ENCODE results near the gene NRG3. TPM values are rescaled to one million over a fixed set of nuclear protein-coding genes. Genes with fewer than 3 reads are reported as not detected.

The NRG3 gene
- total RNA-seq, 2 donors from 2014 or later, result 1.7 to 2.3 TPM

DNA sequence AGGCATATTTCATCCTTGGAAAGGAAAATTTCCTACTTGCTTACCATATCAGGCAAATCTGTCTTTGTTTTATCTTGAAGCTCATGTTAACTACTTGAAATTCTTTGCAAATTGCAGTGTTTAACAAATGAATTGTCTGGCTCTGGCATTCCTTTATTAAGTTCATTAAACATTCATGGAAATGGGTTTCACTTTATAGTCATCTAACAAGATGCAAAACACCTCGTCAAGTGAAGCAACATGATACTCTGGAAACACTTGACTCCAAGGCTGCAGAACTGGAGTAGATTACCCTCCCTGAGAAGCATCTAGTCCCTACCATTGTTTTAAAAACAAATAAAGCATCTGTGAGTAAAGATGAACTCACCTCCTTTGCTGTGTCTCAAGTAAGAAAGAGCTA lies 1086.9 kb downstream of the NRG3 start:
- H3K4me3 Mint-ChIP-seq, result no peak overlapping the region
- no peaks in the 10 kb centered on the region for H3K9me3 ChIP-seq (ENCODE audit: control insufficient read depth, low read length)
- no peak overlapping the region for H3K27ac ChIP-seq (ENCODE audit: low read depth, low read length)

DNA sequence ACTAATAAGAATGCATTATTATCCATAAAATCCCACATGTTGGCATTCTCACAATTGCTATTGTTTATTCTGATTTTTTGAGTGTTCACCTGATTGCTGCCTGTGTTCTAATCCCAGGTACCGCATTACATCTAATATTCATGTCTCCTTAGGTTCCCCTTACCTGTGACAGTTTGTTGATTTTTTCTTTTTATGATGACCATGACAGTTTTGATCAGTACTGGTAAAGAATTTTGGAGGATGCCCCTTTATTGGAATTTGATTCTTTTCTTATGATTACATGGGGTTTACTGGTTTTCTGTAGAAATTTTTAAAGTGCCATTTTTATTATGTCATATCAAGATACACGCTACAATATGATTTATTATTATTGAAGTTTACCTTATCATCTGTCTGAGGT lies 1091.1 kb downstream of the NRG3 start:
- Mint-ChIP-seq H3K9me3 (no peaks in the 10 kb centered on the region), H3K4me3 (no peak overlapping the region), H3K4me1 (peaks cover 27% of the 10 kb centered on the region), H3K27me3 (ENCODE audit: insufficient read depth) (no peaks in the 10 kb centered on the region), H3K27ac (no peak overlapping the region), H3K36me3 (ENCODE audit: low read depth) (no peaks in the 10 kb centered on the region)
- Histone ChIP-seq H3K4me3 (ENCODE audit: low read length) (no peak overlapping the region), H3K9ac (ENCODE audit: extremely low read depth, low read length, poor library complexity, severe bottlenecking) (no peak overlapping the region), H3K27me3 (ENCODE audit: control insufficient read depth, insufficient read depth, low read length, poor library complexity, severe bottlenecking) (no peaks in the 10 kb centered on the region), H3K36me3 (ENCODE audit: control insufficient read depth, insufficient read depth, low read length) (no peaks in the 10 kb centered on the region), H3K27ac (ENCODE audit: low read depth, low read length) (no peak overlapping the region), H3K4me1 (ENCODE audit: control insufficient read depth, insufficient read depth, low read length) (peaks cover 7% of the 10 kb centered on the region), H3K9me3 (ENCODE audit: control insufficient read depth, low read length) (no peaks in the 10 kb centered on the region)
- no peak for DNase-seq
- 100% methylated on average over 1 of the region's 2 CpGs; no CpG with 5 or more reads in 1 of the 2 experiments for WGBS, 2 experiments (ENCODE audit: insufficient coverage in 1 of 2, insufficient read length in 1 of 2)
- TF ChIP-seq, protein P1, sequence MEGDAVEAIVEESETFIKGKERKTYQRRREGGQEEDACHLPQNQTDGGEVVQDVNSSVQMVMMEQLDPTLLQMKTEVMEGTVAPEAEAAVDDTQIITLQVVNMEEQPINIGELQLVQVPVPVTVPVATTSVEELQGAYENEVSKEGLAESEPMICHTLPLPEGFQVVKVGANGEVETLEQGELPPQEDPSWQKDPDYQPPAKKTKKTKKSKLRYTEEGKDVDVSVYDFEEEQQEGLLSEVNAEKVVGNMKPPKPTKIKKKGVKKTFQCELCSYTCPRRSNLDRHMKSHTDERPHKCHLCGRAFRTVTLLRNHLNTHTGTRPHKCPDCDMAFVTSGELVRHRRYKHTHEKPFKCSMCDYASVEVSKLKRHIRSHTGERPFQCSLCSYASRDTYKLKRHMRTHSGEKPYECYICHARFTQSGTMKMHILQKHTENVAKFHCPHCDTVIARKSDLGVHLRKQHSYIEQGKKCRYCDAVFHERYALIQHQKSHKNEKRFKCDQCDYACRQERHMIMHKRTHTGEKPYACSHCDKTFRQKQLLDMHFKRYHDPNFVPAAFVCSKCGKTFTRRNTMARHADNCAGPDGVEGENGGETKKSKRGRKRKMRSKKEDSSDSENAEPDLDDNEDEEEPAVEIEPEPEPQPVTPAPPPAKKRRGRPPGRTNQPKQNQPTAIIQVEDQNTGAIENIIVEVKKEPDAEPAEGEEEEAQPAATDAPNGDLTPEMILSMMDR (conservative IDR thresholded peaks at IDR 0.05), result no peak

More for the DNA sequence above, 1086.9 kb downstream of the NRG3 start:
- WGBS, 2 experiments (ENCODE audit: insufficient coverage in 1 of 2, insufficient read length in 1 of 2), result 46% methylated on average over 1 of the region's 1 CpG; no CpG with 5 or more reads in 1 of the 2 experiments
- Histone ChIP-seq H3K4me3 (ENCODE audit: low read length) (no peak overlapping the region), H3K4me1 (ENCODE audit: control insufficient read depth, insufficient read depth, low read length) (peaks cover 13% of the 10 kb centered on the region), H3K27me3 (ENCODE audit: control insufficient read depth, insufficient read depth, low read length, poor library complexity, severe bottlenecking) (no peaks in the 10 kb centered on the region), H3K9ac (ENCODE audit: extremely low read depth, low read length, poor library complexity, severe bottlenecking) (no peak overlapping the region), H3K36me3 (ENCODE audit: control insufficient read depth, insufficient read depth, low read length) (no peaks in the 10 kb centered on the region)
- no peaks in the 10 kb centered on the region for H3K36me3 Mint-ChIP-seq (ENCODE audit: low read depth)
- no peak for DNase-seq
- H3K4me1 Mint-ChIP-seq, result peaks cover 51% of the 10 kb centered on the region
- no peaks in the 10 kb centered on the region for H3K27me3 Mint-ChIP-seq (ENCODE audit: insufficient read depth)
- TF ChIP-seq, protein P1 (conservative IDR thresholded peaks at IDR 0.05), result no peak
- H3K9me3 Mint-ChIP-seq, result no peaks in the 10 kb centered on the region
- no peak overlapping the region for H3K27ac Mint-ChIP-seq

DNA sequence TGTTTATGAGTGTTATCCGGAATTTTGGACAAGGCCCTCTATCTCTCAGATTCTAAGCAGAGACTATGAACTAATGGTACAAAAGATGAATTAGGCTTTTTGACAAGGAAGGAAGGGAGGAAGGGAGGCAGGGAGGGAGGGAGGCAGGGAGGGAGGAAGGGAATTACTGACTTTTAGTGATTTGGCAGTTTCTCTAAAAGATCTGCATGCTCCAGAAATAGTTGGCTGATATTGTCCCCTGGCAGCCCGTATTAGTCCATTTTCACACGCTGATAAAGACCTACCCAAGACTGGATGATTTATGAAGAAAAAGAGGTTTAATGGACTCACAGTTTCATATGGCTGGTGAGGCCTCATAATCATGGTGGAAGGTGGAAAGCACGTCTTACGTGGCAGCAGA lies 1093.5 kb downstream of the NRG3 start:
- TF ChIP-seq, protein P1 (conservative IDR thresholded peaks at IDR 0.05), result no peak
- Histone ChIP-seq H3K4me1 (ENCODE audit: control insufficient read depth, insufficient read depth, low read length) (peaks cover 7% of the 10 kb centered on the region), H3K27ac (ENCODE audit: low read depth, low read length) (no peak overlapping the region), H3K4me3 (ENCODE audit: low read length) (no peak overlapping the region), H3K27me3 (ENCODE audit: control insufficient read depth, insufficient read depth, low read length, poor library complexity, severe bottlenecking) (no peaks in the 10 kb centered on the region), H3K9me3 (ENCODE audit: control insufficient read depth, low read length) (no peaks in the 10 kb centered on the region), H3K36me3 (ENCODE audit: control insufficient read depth, insufficient read depth, low read length) (no peaks in the 10 kb centered on the region), H3K9ac (ENCODE audit: extremely low read depth, low read length, poor library complexity, severe bottlenecking) (no peak overlapping the region)
- Mint-ChIP-seq H3K27me3 (ENCODE audit: insufficient read depth) (no peaks in the 10 kb centered on the region), H3K36me3 (ENCODE audit: low read depth) (no peaks in the 10 kb centered on the region), H3K27ac (no peak overlapping the region), H3K4me3 (no peak overlapping the region), H3K4me1 (peaks cover 17% of the 10 kb centered on the region), H3K9me3 (no peaks in the 10 kb centered on the region)
- DNase-seq, result no peak
- 97% methylated on average over 4 to 5 of the region's 5 CpGs for WGBS, 2 experiments (ENCODE audit: insufficient coverage in 1 of 2, insufficient read length in 1 of 2)

Measured in endodermal cell (in vitro differentiated cells).